ENCODE data around the gene KIF21A.

The KIF21A gene

GRCh38 chr12:39431002-39431796, 11.7 kb downstream of the KIF21A start:
- FAIRE-seq = no peak

- FAIRE-seq = no peak
Measured at GRCh38 chr12:39429809-39430208, 13.1 kb downstream of the KIF21A start.

GRCh38 chr12:39427360-39427808, 15.5 kb downstream of the KIF21A start:
- FAIRE-seq = no peak

- no peak for FAIRE-seq
Measured at GRCh38 chr12:39426636-39427240, 16.2 kb downstream of the KIF21A start.

GRCh38 chr12:39420043-39420442, 22.9 kb downstream of the KIF21A start:
- no peak for FAIRE-seq

GRCh38 chr12:39419471-39419870, 23.4 kb downstream of the KIF21A start:
- no peak for FAIRE-seq

- FAIRE-seq = no peak
Measured at GRCh38 chr12:39417916-39418315, 25.0 kb downstream of the KIF21A start.

- no peak for FAIRE-seq
Measured at GRCh38 chr12:39413836-39414771, 28.8 kb downstream of the KIF21A start.

GRCh38 chr12:39412210-39412609, 30.7 kb downstream of the KIF21A start:
- no peak for FAIRE-seq

- no peak for FAIRE-seq
Measured at GRCh38 chr12:39406262-39406661, 36.7 kb downstream of the KIF21A start.

- no peak for FAIRE-seq
Measured at GRCh38 chr12:39405580-39405979, 37.3 kb downstream of the KIF21A start.

- no peak for FAIRE-seq
Measured at GRCh38 chr12:39404000-39404399, 38.9 kb downstream of the KIF21A start.

- FAIRE-seq = no peak
Measured at GRCh38 chr12:39403376-39403775, 39.5 kb downstream of the KIF21A start.

- FAIRE-seq = no peak
Measured at GRCh38 chr12:39402922-39403321, 40.0 kb downstream of the KIF21A start.

GRCh38 chr12:39401459-39401858, 41.5 kb downstream of the KIF21A start:
- FAIRE-seq = no peak

- no peak for FAIRE-seq
Measured at GRCh38 chr12:39395866-39396265, 47.1 kb downstream of the KIF21A start.

- no peak for FAIRE-seq
Measured at GRCh38 chr12:39393890-39394289, 49.0 kb downstream of the KIF21A start.

- FAIRE-seq = no peak
Measured at GRCh38 chr12:39393179-39393578, 49.7 kb downstream of the KIF21A start.

- FAIRE-seq = peak; percentile 61
Measured at GRCh38 chr12:39392154-39392925, 50.6 kb downstream of the KIF21A start.

GRCh38 chr12:39390752-39391151, 52.2 kb downstream of the KIF21A start:
- FAIRE-seq = peak; percentile 75

GRCh38 chr12:39389399-39390150, 53.3 kb downstream of the KIF21A start:
- FAIRE-seq = no peak

GRCh38 chr12:39386335-39386734, 56.6 kb downstream of the KIF21A start:
- no peak for FAIRE-seq

Measured in colon (tissue), 2 donors.